SIG-M5 treated with dmso at 0.1 percent for 504 hours (cell line): ENCODE results near the gene NHS.
"Not testable (repeated sequence)": the region's sequence is repeated elsewhere in the genome, so short reads cannot be mapped to it uniquely, and the experiment has no call there.

Source experiments
- DNase-seq: peaks from one replicate; lab custom pipeline; 2025; ENCODE audit not compliant: unreplicated experiment; lab: John Stamatoyannopoulos, UW

Gene NHS

GRCh38 chrX:17542123-17542522, 167.1 kb downstream of the NHS start:
- no peak for DNase-seq

DNA sequence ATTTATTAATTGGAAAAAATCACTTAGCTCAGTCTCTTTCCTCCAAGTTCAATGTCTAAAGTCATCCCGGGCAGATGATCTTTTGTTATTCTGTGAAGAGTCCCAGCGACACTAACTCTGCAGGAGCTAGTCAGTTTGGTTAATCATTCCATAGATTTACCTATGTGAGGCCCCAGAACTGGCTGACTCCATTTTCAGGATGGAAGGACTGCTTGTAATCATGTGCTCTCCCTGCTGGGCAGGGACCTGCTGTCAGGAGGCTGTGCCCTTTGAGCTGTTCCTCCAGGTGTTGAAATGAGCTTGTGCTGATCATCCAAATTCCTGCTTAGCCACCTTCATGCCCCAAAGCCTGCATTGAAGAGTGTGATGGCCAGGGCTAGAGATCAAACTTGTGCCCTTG, 169.8 kb downstream of the NHS start:
- DNase-seq = no peak

GRCh38 chrX:17546356-17546755, 171.4 kb downstream of the NHS start:
- no peak for DNase-seq

- DNase-seq = peak; percentile 6
Measured at GRCh38 chrX:17547658-17548057, 172.7 kb downstream of the NHS start.

GRCh38 chrX:17549107-17549651, 174.2 kb downstream of the NHS start:
- DNase-seq = no peak

GRCh38 chrX:17550011-17550410, 175.0 kb downstream of the NHS start:
- no peak for DNase-seq

DNA sequence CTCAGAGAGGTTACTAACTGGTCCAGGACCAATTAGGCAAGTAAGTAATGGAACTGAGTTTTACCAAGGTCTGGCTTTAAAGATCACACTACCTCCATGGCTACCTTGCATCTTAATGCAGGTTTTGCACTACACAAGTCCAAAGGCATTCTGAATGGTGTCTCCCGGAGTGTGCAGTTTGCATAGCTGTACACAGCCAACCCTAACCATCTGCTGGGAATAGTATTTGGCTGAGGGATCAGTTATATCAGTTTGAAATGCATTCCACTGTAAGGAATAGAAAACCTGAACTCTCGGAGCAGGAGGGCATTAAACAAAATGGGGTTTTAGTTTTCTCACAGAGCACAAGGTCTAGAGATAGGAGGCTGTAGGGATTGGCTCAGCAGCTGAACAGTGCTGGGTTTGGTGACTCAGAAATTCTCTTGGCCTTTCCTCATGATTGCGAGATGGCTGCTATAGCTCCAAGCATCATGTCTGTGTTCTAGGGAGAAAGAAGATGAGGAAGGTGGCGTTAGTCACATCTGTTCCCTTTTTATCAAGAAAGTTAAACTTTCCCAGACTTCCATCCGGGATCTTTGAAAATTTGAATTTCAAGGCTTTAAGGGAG, 177.1 kb downstream of the NHS start:
- DNase-seq = no peak

DNA sequence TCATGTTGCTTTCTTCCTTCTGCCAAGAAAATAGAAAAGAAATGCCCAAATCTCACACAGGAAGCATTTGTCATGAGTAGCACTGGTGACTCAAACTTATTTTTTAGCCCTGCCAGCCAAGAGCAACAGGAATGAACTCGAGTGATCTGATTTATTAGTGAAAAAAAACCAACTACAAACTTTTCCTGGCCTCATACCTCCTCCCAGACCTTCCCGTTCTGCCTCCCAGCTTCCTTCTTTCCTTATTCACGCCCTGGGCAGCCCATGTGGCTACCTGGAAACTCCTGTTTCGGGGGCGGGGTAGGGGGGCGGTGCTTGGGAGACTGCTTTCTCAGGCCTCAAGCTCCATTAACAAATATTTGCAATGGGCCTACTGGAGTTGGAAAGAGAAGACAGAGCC, 178.5 kb downstream of the NHS start:
- DNase-seq = no peak

- no peak for DNase-seq
Measured at GRCh38 chrX:17553961-17554482, 179.0 kb downstream of the NHS start.

DNA sequence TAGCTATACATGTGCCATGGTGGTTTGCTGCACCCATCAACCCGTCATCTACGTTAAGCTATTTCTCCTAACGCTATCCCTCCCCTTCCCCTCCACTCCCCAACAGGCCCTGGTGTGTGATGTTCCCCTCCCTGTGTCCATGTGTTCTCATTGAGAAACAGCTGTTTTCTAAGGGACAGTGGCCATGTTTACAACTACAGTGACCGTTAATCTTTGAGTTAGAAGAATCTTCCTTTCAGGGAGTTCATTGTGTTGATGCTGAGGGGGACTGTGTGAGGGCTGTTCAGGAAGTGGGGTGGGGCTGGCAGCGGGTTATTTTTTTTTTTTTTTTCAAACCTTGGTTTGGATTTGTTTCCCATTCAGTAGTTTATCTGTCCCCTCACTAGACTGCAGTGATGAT, 179.9 kb downstream of the NHS start:
- no peak for DNase-seq

DNA sequence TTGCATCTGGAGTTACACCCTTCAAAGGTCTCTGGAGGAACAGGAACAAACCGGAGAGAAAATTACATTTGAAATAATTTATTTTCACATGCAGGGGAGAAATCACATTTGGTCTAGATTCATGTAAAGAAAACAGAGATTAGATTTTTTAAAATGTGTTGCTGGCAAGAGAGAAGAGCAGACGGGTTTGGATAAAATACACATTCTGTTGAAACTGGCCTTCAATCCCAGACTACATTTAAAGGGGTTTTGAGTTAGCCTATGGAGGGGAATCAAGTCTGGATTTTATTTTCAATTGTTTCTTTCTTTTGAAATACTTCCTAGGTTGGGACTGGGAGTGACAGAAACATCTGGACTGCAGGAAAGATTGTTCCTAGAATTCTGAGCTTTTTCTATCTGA, 180.8 kb downstream of the NHS start:
- no peak for DNase-seq

DNA sequence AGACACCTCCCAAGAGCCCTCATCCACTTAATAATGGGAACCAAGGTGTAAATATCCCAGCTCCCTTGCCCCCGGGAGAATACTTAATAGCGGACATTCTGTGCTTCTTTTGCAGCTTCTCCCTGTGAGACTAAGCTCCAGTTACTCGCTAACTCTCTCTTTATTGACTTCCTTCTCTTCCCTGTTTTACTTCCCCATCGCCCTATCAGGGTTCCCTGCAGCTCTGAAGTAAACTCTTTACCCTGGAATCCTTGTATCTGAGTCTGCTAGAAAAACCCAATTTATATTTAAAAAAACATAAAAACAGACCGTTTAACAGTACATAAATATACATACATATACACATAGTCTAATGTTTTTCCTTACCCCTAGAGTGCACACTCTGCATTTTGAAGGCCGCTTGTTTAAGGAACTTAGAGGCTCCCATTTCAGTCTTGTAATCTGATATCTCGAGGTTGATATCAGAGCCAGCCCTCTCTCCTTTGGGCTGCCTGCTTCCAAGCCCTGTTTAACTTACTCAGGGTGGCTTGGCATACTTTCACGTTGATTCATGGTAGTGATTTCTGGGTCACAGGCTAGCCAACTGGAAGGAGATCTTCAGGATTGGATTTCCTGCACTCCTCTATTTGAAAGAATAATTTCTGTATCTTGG, 184.9 kb downstream of the NHS start:
- peak; percentile 10 for DNase-seq

GRCh38 chrX:17560385-17560784, 185.4 kb downstream of the NHS start:
- no peak for DNase-seq

- no peak for DNase-seq
Measured at GRCh38 chrX:17563076-17563475, 188.1 kb downstream of the NHS start.

GRCh38 chrX:17563515-17563914, 188.5 kb downstream of the NHS start:
- DNase-seq = no peak

- peak; percentile 65 for DNase-seq
Measured at GRCh38 chrX:17564689-17565409, 189.8 kb downstream of the NHS start.

GRCh38 chrX:17566740-17567139, 191.7 kb downstream of the NHS start:
- DNase-seq = no peak

GRCh38 chrX:17567187-17567586, 192.2 kb downstream of the NHS start:
- DNase-seq = no peak

DNA sequence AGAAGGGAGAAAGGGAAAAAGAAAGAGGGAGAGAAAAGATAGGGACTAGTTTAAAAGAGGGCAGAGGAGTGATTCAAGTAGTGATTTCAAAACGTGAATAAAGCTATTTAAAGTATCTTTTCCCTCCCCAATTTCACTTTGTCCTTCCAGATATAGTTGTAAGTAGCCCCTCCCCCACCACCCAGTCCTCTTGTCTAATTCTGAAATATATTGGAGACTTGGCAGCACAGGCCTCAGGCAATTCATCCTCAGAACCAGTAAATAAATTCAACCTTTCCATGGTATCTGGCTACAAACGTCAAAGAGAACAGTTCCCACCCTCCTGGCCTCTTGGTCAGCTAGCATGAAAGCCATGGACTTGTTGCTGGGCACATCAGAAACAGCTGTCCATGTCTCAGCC, 192.8 kb downstream of the NHS start:
- DNase-seq = no peak

- not testable (repeated sequence) for DNase-seq
Measured at GRCh38 chrX:17568804-17569203, 193.8 kb downstream of the NHS start.

- DNase-seq = no peak
Measured at GRCh38 chrX:17579026-17579425, 204.0 kb downstream of the NHS start.
